ENCODE results near the gene NSD2. TPM values are rescaled to one million over a fixed set of nuclear protein-coding genes. Genes with fewer than 3 reads are reported as not detected.
"Not testable (repeated sequence)": the region's sequence is repeated elsewhere in the genome, so short reads cannot be mapped to it uniquely, and the experiment has no call there.

Gene NSD2
- total RNA-seq, 1 donor from 2014 or later: 44.6 TPM

DNA sequence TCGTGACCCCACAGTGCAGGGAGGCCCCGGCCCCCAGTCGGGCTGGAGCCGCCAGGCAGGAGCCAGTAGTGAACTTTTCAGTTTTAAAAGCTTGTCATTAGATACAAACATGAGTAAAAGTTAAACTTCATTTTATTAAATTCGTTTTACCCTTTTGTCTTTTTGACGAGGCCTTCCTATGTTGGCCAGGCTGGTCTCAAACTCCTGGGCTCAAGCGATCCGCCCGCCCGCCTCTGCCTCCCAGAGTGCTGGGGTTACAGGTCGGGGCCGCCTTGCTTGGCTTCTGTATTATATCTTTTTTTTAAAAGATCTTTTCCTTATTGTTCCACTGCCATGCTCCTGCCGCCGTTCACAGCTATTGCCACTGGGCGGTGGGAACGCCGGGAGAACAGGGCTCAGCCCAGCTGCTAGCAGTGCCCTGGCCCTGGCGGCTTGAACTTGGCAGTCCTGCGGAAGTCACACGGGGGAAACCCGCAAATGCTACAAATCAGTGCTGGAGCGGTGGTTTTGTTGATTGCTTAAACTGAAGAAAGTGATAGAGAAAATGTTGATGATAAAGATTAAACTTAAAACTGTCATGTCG is 138.5 kb downstream of the NSD2 start:
- no peak for TF ChIP-seq CTCF (IDR thresholded peaks at IDR 0.05)
- H3K9me3 Mint-ChIP-seq: no peaks in the 10 kb centered on the region
- peak overlapping the region; percentile 91 for H3K27ac Mint-ChIP-seq
- CTCF ChIA-PET: no interaction called here
- H3K4me1 Mint-ChIP-seq: peaks cover 32% of the 10 kb centered on the region
- H3K36me3 Mint-ChIP-seq (ENCODE audit: low read depth): peaks cover 25% of the 10 kb centered on the region
- POLR2A ChIA-PET: interaction anchor here (0.5 to 1.8 kb wide), 4 partner anchors 32 to 663 kb away, joined by 3 to 5 read pairs (median 3); partner anchors contain the start of gene UVSSA
- DNase-seq: peak; percentile 31
- H3K27me3 Mint-ChIP-seq: peaks cover 6% of the 10 kb centered on the region
- intact Hi-C loops (cut with micrococcal nuclease): loop anchor here (1.0 to 10.0 kb wide), 11 partner anchors 33 to 1227 kb away; partner anchors contain the start of genes CFAP99, FAM193A, FAM53A and HAUS3
- peak overlapping the region; percentile 90 for H3K4me3 Mint-ChIP-seq
- ATAC-seq (ENCODE audit: low read depth): peak; percentile 22

- no peak for DNase-seq
- intact Hi-C loops (cut with micrococcal nuclease): no loop called here
- no peak for ATAC-seq (ENCODE audit: low read depth)
- Mint-ChIP-seq H3K27me3 (peaks cover 6% of the 10 kb centered on the region), H3K9me3 (no peaks in the 10 kb centered on the region), H3K4me1 (peaks cover 21% of the 10 kb centered on the region), H3K36me3 (ENCODE audit: low read depth) (peaks cover 11% of the 10 kb centered on the region), H3K27ac (no peak overlapping the region), H3K4me3 (no peak overlapping the region)
- ChIA-PET POLR2A (no interaction called here), CTCF (no interaction called here)
- no peak for TF ChIP-seq CTCF (IDR thresholded peaks at IDR 0.05)
Measured at GRCh38 chr4:2011583-2011982, 140.4 kb downstream of the NSD2 start.

- Mint-ChIP-seq H3K9me3 (no peaks in the 10 kb centered on the region), H3K4me1 (peaks cover 6% of the 10 kb centered on the region), H3K27ac (no peak overlapping the region), H3K27me3 (peaks cover 20% of the 10 kb centered on the region), H3K4me3 (no peak overlapping the region), H3K36me3 (ENCODE audit: low read depth) (no peaks in the 10 kb centered on the region)
- POLR2A ChIA-PET: interaction anchor here (0.6 kb wide), 1 partner anchor 328 kb away, joined by 5 read pairs; no protein-coding TSS in a partner anchor
- no peak for ATAC-seq (ENCODE audit: low read depth)
- no peak for DNase-seq
- intact Hi-C loops (cut with micrococcal nuclease): no loop called here
- CTCF ChIA-PET: no interaction called here
- TF ChIP-seq CTCF (IDR thresholded peaks at IDR 0.05): no peak
Measured at GRCh38 chr4:2015008-2015407, 143.8 kb downstream of the NSD2 start.

DNA sequence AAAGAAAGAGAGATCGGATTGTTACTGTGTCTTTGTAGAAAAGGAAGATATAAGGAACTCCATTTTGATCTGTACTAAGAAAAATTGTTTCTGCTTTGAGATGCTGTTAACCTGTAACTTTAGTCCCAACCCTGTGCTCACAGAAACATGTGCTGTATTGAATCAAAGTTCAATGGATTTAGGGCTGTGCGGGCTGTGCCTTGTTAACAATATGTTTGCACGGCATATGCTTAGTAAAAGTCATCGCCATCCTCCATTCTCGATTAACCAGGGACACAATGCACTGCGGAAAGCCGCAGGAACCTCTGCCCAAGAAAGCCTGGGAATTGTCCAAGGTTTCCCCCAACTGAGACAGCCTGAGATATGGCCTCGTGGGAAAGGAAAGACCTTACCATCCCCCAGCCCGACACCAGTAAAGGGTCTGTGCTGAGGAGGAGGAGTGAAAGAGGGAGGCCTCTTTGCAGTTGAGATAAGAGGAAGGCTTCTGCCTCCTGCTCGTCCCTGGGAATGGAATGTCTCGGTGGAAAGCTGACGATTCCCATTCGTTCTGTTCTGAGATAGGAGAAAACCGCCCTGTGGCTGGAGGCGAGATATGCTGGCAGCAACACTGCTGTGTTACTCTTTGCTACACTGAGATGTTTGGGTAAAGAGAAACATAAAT is 150.3 kb downstream of the NSD2 start:
- H3K4me3 Mint-ChIP-seq; intact Hi-C loops (cut with micrococcal nuclease); DNase-seq; H3K27ac Mint-ChIP-seq; POLR2A ChIA-PET; H3K9me3 Mint-ChIP-seq; CTCF ChIA-PET; H3K36me3 Mint-ChIP-seq (ENCODE audit: low read depth); ATAC-seq (ENCODE audit: low read depth); H3K4me1 Mint-ChIP-seq: not testable (repeated sequence)
- peaks cover 47% of the 10 kb centered on the region for H3K27me3 Mint-ChIP-seq

GRCh38 chr4:2024683-2025082 is 153.5 kb downstream of the NSD2 start:
- DNase-seq: no peak
- ATAC-seq (ENCODE audit: low read depth): no peak
- CTCF ChIA-PET: no interaction called here
- Mint-ChIP-seq H3K27ac (no peak overlapping the region), H3K36me3 (ENCODE audit: low read depth) (no peaks in the 10 kb centered on the region), H3K4me1 (no peaks in the 10 kb centered on the region), H3K4me3 (no peak overlapping the region), H3K9me3 (peaks cover 12% of the 10 kb centered on the region), H3K27me3 (peaks cover 48% of the 10 kb centered on the region)
- no peak for TF ChIP-seq CTCF (IDR thresholded peaks at IDR 0.05)
- POLR2A ChIA-PET: no interaction called here
- intact Hi-C loops (cut with micrococcal nuclease): no loop called here
